Heart left ventricle (tissue), 16 donors: Measurements from ENCODE around the gene POLD4. TPM values are rescaled to one million over a fixed set of nuclear protein-coding genes. Genes with fewer than 3 reads are reported as not detected.

Experiments used
- ATAC-seq, 4 donors: fragments of 200-7000 bp; cut with Tn5 transposase; one replicate each; pipeline ENCODE4 v1.9.1; 2020 to 2022; ENCODE audit warnings: moderate library complexity in 4 of 4, mild to moderate bottlenecking in 3 of 4, moderate number of reproducible peaks in 1 of 4
- DNase-seq, 5 donors: peaks; one replicate each; pipeline ENCODE4 v3.0.0-alpha.2; 2020
- H3K27ac ChIP-seq, 12 donors: fragments of 200-600 bp; sonication (generic) in 4 of 12; one replicate each; pipeline versions ENCODE4 v1.5.0 to v1.8.0; 2016 to 2022; ENCODE audit warnings: mild to moderate bottlenecking in 2 of 12
- H3K27me3 ChIP-seq, 9 donors: fragments of 200-600 bp; sonication (generic) in 2 of 9; one replicate each; pipeline versions ENCODE4 v1.5.1 to v1.8.0; 2016 to 2022; ENCODE audit warnings: mild to moderate bottlenecking in 3 of 9
- H3K36me3 ChIP-seq, 9 donors: fragments of 200-600 bp; sonication (generic) in 2 of 9; one replicate each; pipeline versions ENCODE4 v1.5.0 to v1.8.0; 2018 to 2022; ENCODE audit warnings: mild to moderate bottlenecking in 2 of 9
- H3K4me1 ChIP-seq, 12 donors: fragments of 200-600 bp; sonication (generic) in 4 of 12; one replicate each; pipeline versions ENCODE4 v1.5.0 to v1.8.0; 2016 to 2022; ENCODE audit warnings: mild to moderate bottlenecking in 3 of 12
- H3K4me3 ChIP-seq, 12 donors: fragments of 200-600 bp; sonication (generic) in 4 of 12; one replicate each; pipeline versions ENCODE4 v1.5.0 to v1.8.0; 2017 to 2022; ENCODE audit warnings: mild to moderate bottlenecking in 9 of 12, moderate library complexity in 4 of 12
- H3K9me3 ChIP-seq, 12 donors: fragments of 200-600 bp; sonication (generic) in 4 of 12; one replicate each; pipeline versions ENCODE4 v1.5.0 to v1.8.0; 2016 to 2022; ENCODE audit warnings: mild to moderate bottlenecking in 1 of 12
- POLR2A ChIP-seq, 2 donors: fragments of 450-650 bp; IDR thresholded peaks; one replicate each; pipeline ENCODE4 v1.6.1; 2017; ENCODE audit warnings: antibody characterized with exemption in 2 of 2, mild to moderate bottlenecking in 2 of 2, moderate library complexity in 2 of 2
- WGBS, 4 donors: extraction: QIAGEN DNeasy Blood & Tissue Kit in 2 of 4; methylation state at CpG; one replicate each; pipeline versions ENCODE4 v1.1.5 to v1.1.7; 2013 to 2018; 5-methylcytosine and 5-hydroxymethylcytosine counted together
- intact Hi-C, 10 donors: fragments of 100-400 bp; cut with DNase I; formaldehyde crosslinking; loops; one replicate each; pipeline versions ENCODE4 v1.11.1 to v1.14.2; 2022
- polyA plus RNA-seq, 2 donors: library from polyadenylated mRNA; stranded (reverse); fragments of 200-250 nt; gene quantifications; one replicate each; pipeline ENCODE4 v1.2.3, GENCODE V29; 2013
- total RNA-seq, 9 donors: library from RNA; depleted of rRNA in 2 of 9; stranded (reverse); fragments of >200 nt in 2 of 9; fragmentation: NEBNext Ultra II Directional in 3 of 9; extraction: Animal tissue kit (Norgen Biotek cat#: 25700) in 3 of 9; gene quantifications; one replicate each; pipeline versions ENCODE4 v1.1.0 to v1.2.4, GENCODE V29; 2016 to 2023
- TF ChIP-seq, protein P1 (sequence below), 12 donors: fragments of 200-600 bp; sonication (generic) in 4 of 12; IDR thresholded peaks; one replicate each; pipeline versions ENCODE4 v1.5.0 to v1.8.0; 2018 to 2022; ENCODE audit warnings: antibody characterized with exemption in 12 of 12, mild to moderate bottlenecking in 5 of 12
- donor health status: ischemic (EF 13 %, LVEDD 7.1; RV severe dilation, severe dysfunction).
- donor health status: healthy with polysubstance abuse.
- donor health status: DM: no; HTN: yes; CAD: no.
- donor health status: DM: no; HTN: no; CAD: no.
- donor health status: ischemic (EF 25% LVEDD 6.9; RV normal size, moderate dysfunction).
- donor health status: ischemic (EF 25% LVEDD 5.7; RV mildly dilated, moderate dysfunction).
- donor health status: healthy.
- donor health status: DM: yes; HTN: yes; CAD: no.
- donor health status: ischemic (EF 35%, LVEDD 5.7; RV mildly dilated, moderate dysfunction).
- donor health status: nonischemic (EF 11% LVEDD 7.7; RV severe dilation, severe dysfunction).
- donor health status: DM: yes; HTN: yes; CAD: no.
- donor health status: PGD.
- donor health status: ischemic (EF 29% LVEDD 5.4; RV normal size, mild dysfunction).
- donor health status: nonischemic (EF 23%, LVEDD 6.1; RV moderate dilation, normal function).

The POLD4 gene
- total and polyA plus RNA-seq, 11 donors = 36.0 to 164 (median 59.1) TPM

- peaks cover 0 to 41% (median 19%) of the 10 kb centered on the region in 9 donors for H3K36me3 ChIP-seq
- intact Hi-C loops = no loop called here
Observed at GRCh38 chr11:67307545-67308001, 45.8 kb downstream of the POLD4 start.

GRCh38 chr11:67306769-67307544 is 46.4 kb downstream of the POLD4 start:
- Histone ChIP-seq H3K27me3 (no peaks in the 10 kb centered on the region), H3K27ac (no peak overlapping the region), H3K36me3 (peaks cover 0 to 41% (median 19%) of the 10 kb centered on the region in 9 donors), H3K4me1 (peaks cover 8 to 27% (median 20%) of the 10 kb centered on the region in 12 donors), H3K9me3 (no peaks in the 10 kb centered on the region), H3K4me3 (no peak overlapping the region)
- DNase-seq (no peak), ATAC-seq (no peak)
- TF ChIP-seq POLR2A (IDR thresholded peaks at IDR 0.05) = no peak
- TF ChIP-seq, protein P1, sequence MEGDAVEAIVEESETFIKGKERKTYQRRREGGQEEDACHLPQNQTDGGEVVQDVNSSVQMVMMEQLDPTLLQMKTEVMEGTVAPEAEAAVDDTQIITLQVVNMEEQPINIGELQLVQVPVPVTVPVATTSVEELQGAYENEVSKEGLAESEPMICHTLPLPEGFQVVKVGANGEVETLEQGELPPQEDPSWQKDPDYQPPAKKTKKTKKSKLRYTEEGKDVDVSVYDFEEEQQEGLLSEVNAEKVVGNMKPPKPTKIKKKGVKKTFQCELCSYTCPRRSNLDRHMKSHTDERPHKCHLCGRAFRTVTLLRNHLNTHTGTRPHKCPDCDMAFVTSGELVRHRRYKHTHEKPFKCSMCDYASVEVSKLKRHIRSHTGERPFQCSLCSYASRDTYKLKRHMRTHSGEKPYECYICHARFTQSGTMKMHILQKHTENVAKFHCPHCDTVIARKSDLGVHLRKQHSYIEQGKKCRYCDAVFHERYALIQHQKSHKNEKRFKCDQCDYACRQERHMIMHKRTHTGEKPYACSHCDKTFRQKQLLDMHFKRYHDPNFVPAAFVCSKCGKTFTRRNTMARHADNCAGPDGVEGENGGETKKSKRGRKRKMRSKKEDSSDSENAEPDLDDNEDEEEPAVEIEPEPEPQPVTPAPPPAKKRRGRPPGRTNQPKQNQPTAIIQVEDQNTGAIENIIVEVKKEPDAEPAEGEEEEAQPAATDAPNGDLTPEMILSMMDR (IDR thresholded peaks at IDR 0.05) = no peak
- intact Hi-C loops = no loop called here
- WGBS, 4 donors = 90 to 92% (median 91%) methylated on average over 18 to 19 of the region's 19 CpGs

More at GRCh38 chr11:67307545-67308001, 45.8 kb downstream of the POLD4 start:
- Histone ChIP-seq H3K4me3 (no peak overlapping the region), H3K27ac (no peak overlapping the region), H3K27me3 (no peaks in the 10 kb centered on the region), H3K4me1 (peaks cover 4 to 24% (median 14%) of the 10 kb centered on the region in 12 donors), H3K9me3 (no peaks in the 10 kb centered on the region)
- 86 to 90% (median 88%) methylated on average over 10 to 12 of the region's 12 CpGs for WGBS, 4 donors
- TF ChIP-seq, protein P1 (IDR thresholded peaks at IDR 0.05) = no peak
- no peak for TF ChIP-seq POLR2A (IDR thresholded peaks at IDR 0.05)
- DNase-seq (no peak), ATAC-seq (no peak)

- H3K27me3 ChIP-seq = no peaks in the 10 kb centered on the region
- H3K4me3 ChIP-seq = peak overlapping the region in 9 of 12 donors; percentile 67 to 98 (median 93)
- intact Hi-C loops = loop anchor here in 1 of 10 donors (5.0 kb wide), 1 partner anchor 37 kb away; the partner anchor contains the start of gene GRK2
- H3K4me1 ChIP-seq = peaks cover 8 to 35% (median 24%) of the 10 kb centered on the region in 12 donors
- no peak for TF ChIP-seq POLR2A (IDR thresholded peaks at IDR 0.05)
- TF ChIP-seq, protein P1 (IDR thresholded peaks at IDR 0.05) = no peak
- ATAC-seq (no peak), DNase-seq (no peak)
- H3K9me3 ChIP-seq = no peaks in the 10 kb centered on the region
- H3K36me3 ChIP-seq = peaks cover 0 to 54% (median 32%) of the 10 kb centered on the region in 9 donors
- 79 to 89% (median 84%) methylated on average over 13 to 14 of the region's 14 CpGs for WGBS, 4 donors
- peak overlapping the region in 3 of 12 donors; percentile 80 to 89 (median 83) for H3K27ac ChIP-seq
Observed at GRCh38 chr11:67304511-67305113, 48.7 kb downstream of the POLD4 start.
